NCI-H524 (cell line): ENCODE measurements around the gene SNIP1.
"Not testable (repeated sequence)": the region's sequence is repeated elsewhere in the genome, so short reads cannot be mapped to it uniquely, and the experiment has no call there.

Experiments
- DNase-seq, 2 experiments: peaks; one replicate each; lab custom pipeline; 2025; lab: John Stamatoyannopoulos, UW

SNIP1 gene

DNA sequence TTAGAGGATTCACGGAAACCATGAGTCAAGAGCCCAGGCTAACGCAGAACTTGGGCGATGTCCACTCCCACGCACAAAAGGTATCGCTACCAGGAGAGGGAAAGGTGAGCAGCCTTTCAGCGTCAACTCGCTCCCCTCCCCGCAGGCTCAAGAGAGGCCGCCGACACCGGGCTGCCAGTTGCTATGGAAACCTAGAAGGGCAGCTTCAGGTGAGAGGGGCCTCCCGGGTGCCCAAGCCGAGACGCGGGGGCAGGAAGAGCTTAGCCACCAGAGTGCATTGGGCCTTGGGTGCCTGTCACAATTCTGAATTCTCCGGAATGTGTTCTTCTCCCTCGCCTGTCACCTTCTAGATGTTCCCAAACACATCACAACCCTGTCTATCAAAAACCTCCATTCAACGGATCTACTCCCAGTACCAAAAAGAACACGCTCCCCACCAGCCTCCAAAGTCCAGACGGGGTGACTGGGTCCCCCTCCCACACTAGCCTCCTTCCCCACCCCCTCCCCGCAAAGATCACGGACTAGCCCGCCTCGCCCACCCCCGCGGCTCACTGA lies 40.2 kb downstream of the SNIP1 start:
- peak; percentile 42 to 58 for DNase-seq

DNA sequence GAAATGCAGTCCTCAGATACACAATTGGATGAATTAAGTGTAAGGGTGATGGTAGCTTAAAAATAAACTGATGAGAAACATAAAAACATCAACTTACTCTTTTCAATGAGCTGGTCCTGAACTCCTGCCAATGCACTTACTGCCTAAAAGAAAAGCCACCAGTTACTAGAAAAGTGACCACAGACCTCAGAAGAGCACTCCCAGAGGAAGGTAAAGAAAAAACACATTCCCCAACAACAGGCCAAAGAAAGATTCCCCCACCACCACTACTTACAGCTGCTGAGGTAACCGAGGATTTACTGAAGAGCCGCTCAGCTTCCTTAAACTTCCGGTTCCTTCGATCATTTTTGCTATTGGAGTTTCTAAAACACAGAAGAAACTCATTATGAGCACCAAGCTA lies 44.9 kb downstream of the SNIP1 start:
- DNase-seq, result peak in 1 of 2 experiments; percentile 3

DNA sequence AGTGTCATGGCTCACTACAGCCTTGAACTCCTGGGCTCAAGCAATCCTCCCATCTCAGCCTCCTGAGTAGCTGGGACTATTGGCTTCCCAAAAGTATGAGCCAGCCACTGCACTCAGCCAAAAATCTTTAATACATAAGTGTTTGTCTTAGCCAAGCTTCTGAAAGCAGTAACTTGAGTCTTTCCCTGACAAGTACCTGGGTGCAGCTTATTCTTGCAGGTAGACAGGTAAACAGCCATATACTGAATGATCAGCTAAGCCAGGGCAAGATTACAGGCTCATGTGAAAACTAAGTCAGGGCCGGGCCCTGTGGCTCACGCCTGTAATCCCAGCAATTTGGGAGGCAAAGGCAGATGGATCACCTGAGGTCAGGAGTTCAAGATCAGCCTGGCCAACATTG lies 47.4 kb downstream of the SNIP1 start:
- DNase-seq, result no peak

DNA sequence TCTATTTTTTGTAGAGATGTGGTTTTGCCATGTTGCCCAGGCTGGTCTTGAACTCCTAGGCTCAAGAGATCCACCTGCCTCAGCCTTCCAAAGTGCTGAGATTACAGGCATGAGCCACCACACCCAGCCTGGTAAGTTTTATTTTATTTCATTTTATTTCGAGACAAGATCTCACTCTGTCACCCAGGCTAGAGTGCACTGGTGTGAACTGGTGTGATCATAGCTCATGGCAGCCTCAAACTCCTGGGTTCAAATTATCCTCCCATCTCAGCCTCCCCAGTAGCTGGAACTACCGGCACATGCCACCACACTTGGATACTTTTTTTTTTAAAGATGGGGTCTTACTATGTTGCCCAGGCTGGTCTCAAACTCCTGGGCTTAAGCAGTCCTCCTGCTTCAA lies 51.3 kb downstream of the SNIP1 start:
- not testable (repeated sequence) for DNase-seq

DNA sequence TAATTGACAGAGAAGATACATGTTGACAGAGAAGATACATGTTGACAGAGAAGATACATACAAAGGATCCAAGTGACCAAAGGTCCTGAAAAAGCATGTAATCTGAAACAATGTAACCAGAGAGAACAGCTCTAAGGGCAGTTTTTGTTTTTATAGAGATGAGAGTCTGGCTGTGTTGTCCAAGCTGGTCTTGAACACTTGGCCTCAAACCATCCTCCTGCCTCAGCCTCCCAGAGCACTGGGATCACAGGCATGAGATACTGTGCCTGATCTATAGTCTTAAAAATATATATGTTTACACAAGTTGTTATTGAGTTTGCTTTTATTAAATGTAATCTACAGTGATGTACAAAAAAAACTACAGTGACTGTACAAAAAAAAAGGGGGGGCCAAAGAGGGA lies 52.0 kb downstream of the SNIP1 start:
- DNase-seq, result no peak

DNA sequence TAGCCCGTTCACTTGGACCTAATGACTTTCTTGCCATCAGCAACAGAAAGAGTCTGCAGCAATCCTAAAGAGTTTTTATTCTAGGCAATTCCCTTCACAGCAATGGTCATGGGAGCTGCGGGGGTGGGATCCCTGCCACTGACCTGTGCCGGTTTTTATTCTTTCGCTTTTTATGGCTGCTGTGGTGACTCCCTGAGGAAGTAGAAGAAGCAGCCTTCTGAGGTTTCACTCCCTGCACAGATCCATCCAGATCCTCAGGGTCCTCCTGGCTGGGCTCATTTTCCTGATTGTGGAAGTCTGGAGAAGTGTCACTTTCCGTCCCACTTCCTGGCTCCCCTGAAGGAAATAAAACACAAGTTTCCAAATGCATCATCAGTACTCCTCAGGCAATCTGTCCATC lies 52.4 kb downstream of the SNIP1 start:
- DNase-seq, result no peak

DNA sequence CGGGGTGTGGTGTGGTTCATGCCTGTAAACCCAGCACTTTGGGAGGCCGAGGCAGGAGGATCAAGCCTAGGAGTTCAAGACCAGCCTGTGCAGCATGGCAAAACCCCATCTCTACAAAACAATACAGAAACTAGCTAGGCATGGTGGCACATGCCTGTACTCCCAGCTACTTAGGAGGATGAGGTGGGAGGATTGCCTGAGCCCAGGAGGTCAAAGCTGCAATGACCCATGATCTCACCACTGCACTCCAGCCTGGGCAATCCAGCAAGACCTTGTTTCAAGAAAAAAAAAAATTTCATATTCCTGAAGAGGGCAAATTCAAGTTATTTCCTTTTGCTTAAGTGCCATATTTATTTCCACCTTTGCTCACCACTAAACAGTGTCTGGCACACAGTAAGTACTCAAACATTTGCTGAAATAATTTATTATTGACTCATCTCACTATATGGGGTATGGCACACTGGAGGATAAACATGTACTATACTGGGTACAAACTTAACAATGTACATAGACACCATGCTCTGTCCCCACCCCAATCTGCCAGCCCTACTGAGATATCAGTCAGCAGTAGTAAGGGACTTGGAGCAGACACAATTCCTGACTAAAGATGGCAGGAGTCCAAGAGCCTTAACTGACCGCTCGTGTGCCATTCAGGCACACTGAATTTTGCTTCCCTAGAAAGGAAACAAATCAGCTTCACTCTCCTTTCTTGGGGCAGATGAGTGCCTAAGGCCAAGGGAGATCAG lies 55.0 kb downstream of the SNIP1 start:
- DNase-seq, result no peak

DNA sequence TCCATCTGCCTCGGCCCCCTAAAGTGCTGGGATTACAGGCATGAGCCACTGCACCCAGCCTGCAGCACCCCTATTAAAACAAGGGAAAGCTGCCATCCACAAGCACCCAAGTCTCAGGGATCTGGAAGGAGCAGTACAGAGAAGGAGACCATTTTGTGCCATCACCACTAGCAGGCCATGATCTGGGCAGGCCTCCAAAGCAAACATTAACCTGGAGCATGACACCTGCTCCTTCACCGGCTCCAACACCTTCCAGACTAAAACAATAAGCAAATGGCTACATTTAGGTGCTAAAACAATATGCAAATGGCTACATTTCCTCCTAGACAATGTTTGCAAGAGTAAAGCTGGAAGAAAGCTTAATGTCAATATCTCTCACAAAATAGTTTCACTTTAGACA lies 56.3 kb downstream of the SNIP1 start:
- no peak for DNase-seq

DNA sequence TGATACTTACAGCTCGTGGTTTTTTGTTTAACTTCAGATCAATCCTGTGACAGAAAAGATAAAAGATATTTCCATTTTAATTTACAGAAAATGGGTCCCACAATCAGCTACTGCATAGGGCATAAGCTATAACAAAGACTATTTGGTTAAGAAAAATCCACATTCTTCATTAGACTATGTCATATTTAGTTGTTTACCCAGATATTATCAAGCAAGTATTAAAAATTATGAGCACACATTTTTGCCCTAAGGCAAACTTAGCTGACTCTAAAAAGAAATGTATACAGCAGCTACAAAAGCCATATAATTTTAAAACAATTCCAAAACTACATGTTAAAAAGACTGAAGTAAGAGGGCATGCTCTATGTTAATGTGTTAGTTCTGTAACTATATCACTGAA lies 58.2 kb downstream of the SNIP1 start:
- no peak for DNase-seq

DNA sequence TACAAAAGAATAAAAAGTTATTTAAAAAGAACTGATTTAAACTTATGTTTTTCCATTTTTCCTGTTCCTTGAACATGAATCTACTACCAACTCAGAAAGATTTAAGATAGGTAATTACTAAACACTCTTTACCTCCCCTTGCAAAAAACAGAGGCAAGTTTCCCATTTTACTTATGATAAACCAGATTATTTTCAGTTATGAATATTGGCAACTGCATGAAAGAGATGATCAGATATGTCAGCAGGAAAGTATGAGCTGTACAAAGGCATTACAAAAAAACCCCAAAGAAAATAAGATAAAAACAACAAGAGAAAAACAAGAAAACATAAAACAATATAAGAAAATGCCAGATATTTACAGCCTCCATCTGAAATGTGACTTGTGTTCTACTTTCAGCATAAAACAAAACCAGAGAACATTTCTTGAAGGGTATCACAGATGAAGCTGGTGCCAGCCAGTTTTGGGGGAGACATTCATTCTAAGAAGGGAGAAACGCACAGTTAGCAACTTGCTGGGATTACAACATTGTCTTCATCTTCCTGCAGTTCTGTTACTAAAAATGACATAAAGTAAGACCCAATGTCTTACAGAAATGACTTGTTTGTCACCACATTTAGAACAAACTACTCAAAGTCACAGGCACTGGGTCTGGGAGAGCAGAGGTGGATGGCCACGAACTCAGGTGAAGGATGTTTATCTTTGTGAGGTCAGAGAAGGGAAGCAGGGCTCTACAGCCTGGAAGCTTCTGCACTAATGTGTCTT lies 60.6 kb downstream of the SNIP1 start:
- no peak for DNase-seq

DNA sequence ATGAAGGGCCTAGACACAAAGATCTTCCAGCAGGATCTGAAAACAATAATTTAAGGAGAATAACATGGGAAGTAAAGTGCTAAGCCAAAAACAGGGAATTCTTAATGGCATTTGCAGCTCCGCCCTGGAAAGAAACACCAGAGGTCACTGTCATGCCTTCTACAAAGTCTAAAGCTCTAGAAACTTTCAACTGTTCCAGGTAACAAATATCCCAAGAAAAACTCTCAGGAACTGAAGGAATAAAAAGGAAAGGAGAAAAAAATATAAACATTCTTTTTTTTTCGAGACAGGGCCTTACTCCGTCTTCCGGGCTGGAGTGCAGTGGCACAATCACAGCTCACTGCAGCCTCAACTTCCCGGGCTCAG lies 66.5 kb downstream of the SNIP1 start:
- no peak for DNase-seq

DNA sequence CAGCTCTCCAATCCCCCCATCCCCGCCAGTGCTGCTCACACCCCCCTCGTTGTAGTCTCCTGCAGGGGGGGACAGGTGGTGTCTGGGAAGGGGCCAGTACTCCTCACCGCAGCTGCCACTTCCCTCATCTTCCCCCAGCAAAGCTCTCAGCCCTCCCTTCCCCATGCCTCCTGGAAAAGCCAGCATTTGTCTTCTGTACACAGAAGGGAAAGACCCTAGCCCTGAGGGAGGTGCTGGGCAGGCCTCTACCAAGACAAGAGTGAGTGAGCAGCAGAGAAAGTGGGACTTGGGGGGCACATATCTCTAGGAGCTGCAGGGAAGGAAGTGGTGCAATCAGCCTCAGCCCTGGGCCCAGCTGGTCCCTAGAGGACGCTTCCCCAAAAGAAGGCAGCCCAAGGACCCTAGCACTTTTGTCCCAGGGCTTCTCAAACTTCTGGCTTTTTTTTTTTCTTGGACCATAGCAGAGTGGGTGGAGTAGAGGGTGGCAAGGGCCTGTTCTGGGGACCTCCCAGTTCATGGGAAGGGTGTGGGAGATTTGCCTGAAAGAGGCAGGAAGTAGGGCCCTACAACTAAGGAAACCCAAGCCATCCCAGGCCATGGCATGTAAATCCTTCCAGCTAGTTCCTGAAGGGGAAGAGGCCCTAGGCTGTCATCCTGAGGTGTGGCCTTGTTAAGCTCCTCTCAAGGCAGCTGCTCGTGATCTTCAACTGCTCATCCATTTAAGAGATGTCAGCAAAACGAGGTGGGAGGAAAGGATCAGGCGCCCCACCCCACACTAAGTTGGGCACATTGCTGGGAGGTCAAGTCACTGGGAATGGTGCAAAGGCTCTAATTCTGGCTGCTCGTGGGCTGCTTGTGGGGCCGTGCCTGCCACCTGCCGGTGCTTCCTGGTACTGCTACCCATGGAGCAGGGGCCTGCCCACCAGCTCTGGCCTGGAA lies 67.1 kb downstream of the SNIP1 start:
- DNase-seq, result peak; percentile 71 to 79

DNA sequence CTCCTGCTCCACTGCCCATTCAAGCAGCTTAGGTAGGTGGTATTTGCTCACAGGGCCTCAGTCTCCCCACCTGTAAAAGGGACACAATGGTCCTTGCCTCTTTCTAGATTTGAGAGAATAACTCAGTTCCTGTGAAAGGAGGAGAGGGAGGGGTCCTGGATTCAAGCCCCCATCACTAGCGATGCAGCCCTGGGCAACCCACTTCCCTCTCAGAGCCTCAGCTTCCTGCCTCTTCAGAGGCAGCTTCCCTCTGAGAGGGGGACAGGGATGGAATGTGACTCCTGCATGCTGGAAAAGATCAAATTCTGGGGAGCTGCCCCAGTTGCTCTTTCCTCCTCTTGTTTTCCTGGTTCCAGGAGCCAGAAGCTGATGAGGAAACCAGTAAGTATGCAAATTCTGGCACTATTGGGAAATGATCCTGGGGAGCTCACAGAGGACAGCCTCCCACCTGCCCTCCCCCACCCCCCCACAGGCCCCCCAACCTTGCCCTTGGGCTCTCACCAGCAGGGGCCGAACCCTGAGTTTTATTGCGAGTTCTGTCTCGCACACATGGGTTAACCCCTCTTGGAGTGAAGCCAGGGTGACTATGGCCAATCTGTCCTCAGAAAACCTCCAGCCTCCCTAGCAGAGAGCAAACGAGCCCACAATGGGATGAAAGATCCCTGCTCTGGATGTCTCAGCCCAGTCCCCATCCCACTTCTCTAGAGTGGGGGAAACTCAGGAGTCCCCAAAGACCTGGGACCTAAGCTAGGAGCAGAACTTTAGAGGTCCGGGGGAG lies 68.0 kb downstream of the SNIP1 start:
- DNase-seq, result peak; percentile 71 to 79
